ENCODE results near the gene DGUOK.

DGUOK gene

GRCh38 chr2:73908689-73909652 lies 17.7 kb upstream of the DGUOK start:
- no peak overlapping the region for H3K4me3 ChIP-seq (ENCODE audit: low read depth, low read length, poor library complexity, severe bottlenecking)

GRCh38 chr2:73910873-73911547 lies 15.7 kb upstream of the DGUOK start:
- no peaks in the 10 kb centered on the region for H4K20me1 ChIP-seq (ENCODE audit: insufficient read depth, low read length)
- H3K4me2 ChIP-seq (ENCODE audit: low read length) = no peak overlapping the region
- no peak overlapping the region for H3K4me3 ChIP-seq (ENCODE audit: low read depth, low read length, poor library complexity, severe bottlenecking)
- H3K27me3 ChIP-seq (ENCODE audit: insufficient read depth, low read length) = no peaks in the 10 kb centered on the region
- no peaks in the 10 kb centered on the region for H3K9me2 ChIP-seq (ENCODE audit: low read depth, low read length)
- no peak overlapping the region for H3K27ac ChIP-seq (ENCODE audit: low read depth, low read length, poor library complexity, severe bottlenecking)
- no peaks in the 10 kb centered on the region for H3K9me3 ChIP-seq (ENCODE audit: low read length)
- H3K4me1 ChIP-seq (ENCODE audit: insufficient read depth, low read length, severe bottlenecking) = no peaks in the 10 kb centered on the region
- no peaks in the 10 kb centered on the region for H3K36me3 ChIP-seq (ENCODE audit: insufficient read depth, low read length)
- H3K9ac ChIP-seq (ENCODE audit: low read length) = no peak overlapping the region
- TF ChIP-seq CTCF (IDR thresholded peaks at IDR 0.05; ENCODE audit: low read length) = no peak
- no peak for TF ChIP-seq EZH2 (IDR thresholded peaks at IDR 0.05; ENCODE audit: borderline replicate concordance, low read length)
- H3F3A ChIP-seq (ENCODE audit: insufficient read depth, low read length) = no peaks in the 10 kb centered on the region
- no peak overlapping the region for H2AFZ ChIP-seq (ENCODE audit: low read length)
- no peaks in the 10 kb centered on the region for H3K79me2 ChIP-seq (ENCODE audit: insufficient read depth, low read length)

More at GRCh38 chr2:73908689-73909652, 17.7 kb upstream of the DGUOK start:
- no peak overlapping the region for H3K9ac ChIP-seq (ENCODE audit: low read length)
- H3K4me2 ChIP-seq (ENCODE audit: low read length) = no peak overlapping the region
- no peak overlapping the region for H3K27ac ChIP-seq (ENCODE audit: low read depth, low read length, poor library complexity, severe bottlenecking)
- H3K36me3 ChIP-seq (ENCODE audit: insufficient read depth, low read length) = no peaks in the 10 kb centered on the region
- H3F3A ChIP-seq (ENCODE audit: insufficient read depth, low read length) = no peaks in the 10 kb centered on the region
- H3K9me2 ChIP-seq (ENCODE audit: low read depth, low read length) = no peaks in the 10 kb centered on the region
- H3K4me1 ChIP-seq (ENCODE audit: insufficient read depth, low read length, severe bottlenecking) = no peaks in the 10 kb centered on the region
- H3K27me3 ChIP-seq (ENCODE audit: insufficient read depth, low read length) = no peaks in the 10 kb centered on the region
- TF ChIP-seq CTCF (IDR thresholded peaks at IDR 0.05; ENCODE audit: low read length) = no peak
- no peaks in the 10 kb centered on the region for H4K20me1 ChIP-seq (ENCODE audit: insufficient read depth, low read length)
- no peaks in the 10 kb centered on the region for H3K9me3 ChIP-seq (ENCODE audit: low read length)
- no peak overlapping the region for H2AFZ ChIP-seq (ENCODE audit: low read length)
- no peaks in the 10 kb centered on the region for H3K79me2 ChIP-seq (ENCODE audit: insufficient read depth, low read length)

GRCh38 chr2:73911548-73912208 lies 15.0 kb upstream of the DGUOK start:
- Histone ChIP-seq H3K9ac (ENCODE audit: low read length) (no peak overlapping the region), H3K4me3 (ENCODE audit: low read depth, low read length, poor library complexity, severe bottlenecking) (no peak overlapping the region), H2AFZ (ENCODE audit: low read length) (no peak overlapping the region), H3K4me1 (ENCODE audit: insufficient read depth, low read length, severe bottlenecking) (no peaks in the 10 kb centered on the region), H3K4me2 (ENCODE audit: low read length) (no peak overlapping the region), H3K9me3 (ENCODE audit: low read length) (no peaks in the 10 kb centered on the region), H4K20me1 (ENCODE audit: insufficient read depth, low read length) (no peaks in the 10 kb centered on the region), H3K27me3 (ENCODE audit: insufficient read depth, low read length) (no peaks in the 10 kb centered on the region), H3K27ac (ENCODE audit: low read depth, low read length, poor library complexity, severe bottlenecking) (no peak overlapping the region), H3K36me3 (ENCODE audit: insufficient read depth, low read length) (no peaks in the 10 kb centered on the region), H3K79me2 (ENCODE audit: insufficient read depth, low read length) (no peaks in the 10 kb centered on the region), H3F3A (ENCODE audit: insufficient read depth, low read length) (no peaks in the 10 kb centered on the region), H3K9me2 (ENCODE audit: low read depth, low read length) (no peaks in the 10 kb centered on the region)
- TF ChIP-seq CTCF (IDR thresholded peaks at IDR 0.05; ENCODE audit: low read length) (no peak), EZH2 (IDR thresholded peaks at IDR 0.05; ENCODE audit: borderline replicate concordance, low read length) (no peak)

Measured in OCI-LY1 (cell line).